A673 (cell line): ENCODE measurements around the gene ANO2. TPM values are rescaled to one million over a fixed set of nuclear protein-coding genes. Genes with fewer than 3 reads are reported as not detected.

ENCODE experiments used
- BruUV-seq: library from RNA; stranded (reverse); fragments of 400-500 nt; replicated peaks from 2 replicates; lab custom pipeline; 2021; lab: Mats Ljungman, UMichigan
- CTCF ChIA-PET: fragments of 300-600 bp; sonication (Branson Sonifier 250); formaldehyde crosslinking; loops from one replicate; lab custom pipeline; 2022; ENCODE audit warnings: antibody characterized with exemption; lab: Charles Lee
- POLR2A ChIA-PET: fragments of 300-600 bp; sonication (Branson Sonifier 250); formaldehyde crosslinking; loops from one replicate; lab custom pipeline; 2022; ENCODE audit warnings: antibody characterized with exemption; ENCODE audit not compliant: low non-redundant PET; lab: Charles Lee
- DNase-seq: peaks from one replicate; pipeline ENCODE4 v3.0.0-alpha.2; 2015; ENCODE audit warnings: low spot score
- H3K27ac ChIP-seq: fragments of 200-600 bp; sonication (generic); 2 replicates; pipeline ENCODE4 v1.5.1; 2016; ENCODE audit warnings: mixed run types, low read depth, mild to moderate bottlenecking, mixed read lengths, antibody characterized with exemption, low read length; ENCODE audit not compliant: poor library complexity, severe bottlenecking
- H3K27me3 ChIP-seq: fragments of 200-600 bp; sonication (generic); replicated peaks from 2 replicates; pipeline ENCODE4 v1.6.1; 2017; ENCODE audit warnings: mixed run types, low read depth, mild to moderate bottlenecking, mixed read lengths, antibody characterized with exemption, low read length; ENCODE audit not compliant: insufficient read depth, poor library complexity
- H3K36me3 ChIP-seq: fragments of 200-600 bp; sonication (generic); 2 replicates; pipeline ENCODE4 v1.6.1; 2016; ENCODE audit warnings: mixed run types, mild to moderate bottlenecking, mixed read lengths, antibody characterized with exemption, low read length; ENCODE audit not compliant: insufficient read depth, poor library complexity, severe bottlenecking
- H3K4me1 ChIP-seq: fragments of 200-600 bp; sonication (generic); 2 replicates; pipeline ENCODE4 v1.6.1; 2017; ENCODE audit warnings: mixed run types, mild to moderate bottlenecking, mixed read lengths, antibody characterized with exemption, low read length; ENCODE audit not compliant: insufficient read depth, poor library complexity, severe bottlenecking
- H3K4me3 ChIP-seq: fragments of 200-600 bp; sonication (generic); 2 replicates; pipeline ENCODE4 v1.5.1; 2016; ENCODE audit warnings: low read depth, mixed run types, mild to moderate bottlenecking, mixed read lengths, low read length; ENCODE audit not compliant: poor library complexity, severe bottlenecking
- H3K9me3 ChIP-seq: fragments of 200-600 bp; sonication (generic); 2 replicates; pipeline ENCODE4 v1.6.1; 2016; ENCODE audit warnings: mixed run types, low read depth, mild to moderate bottlenecking, mixed read lengths, antibody characterized with exemption, low read length; ENCODE audit not compliant: poor library complexity, severe bottlenecking
- CTCF ChIP-seq: fragments of 300-800, 200-600 bp; sonication (generic); conservative IDR thresholded peaks from 2 replicates; pipeline ENCODE4 v1.5.1; 2017; ENCODE audit warnings: low read depth, mild to moderate bottlenecking, antibody characterized with exemption, low read length, moderate library complexity, mixed read lengths
- EZH2 ChIP-seq: fragments of 200-600 bp; sonication (generic); IDR thresholded peaks from 2 replicates; pipeline ENCODE4 v1.6.1; 2017; ENCODE audit warnings: borderline replicate concordance, low read depth, mild to moderate bottlenecking, mixed read lengths, antibody characterized with exemption, low read length; ENCODE audit not compliant: poor library complexity, severe bottlenecking
- intact Hi-C: fragments of 100-400 bp; cut with micrococcal nuclease; formaldehyde crosslinking; loops from one replicate; pipeline ENCODE4 v1.10.0; 2022; ENCODE audit not compliant: unreplicated experiment
- total RNA-seq: library from RNA; stranded (reverse); gene quantifications from 2 replicates; pipeline ENCODE4 v1.2.3, GENCODE V29; 2021

The ANO2 gene
- total RNA-seq, 1 experiment from 2014 or later: not detected

- Histone ChIP-seq H3K27me3 (peaks cover 66% of the 10 kb centered on the region), H3K4me1 (no peaks in the 10 kb centered on the region), H3K9me3 (no peaks in the 10 kb centered on the region), H3K36me3 (no peaks in the 10 kb centered on the region), H3K4me3 (no peak overlapping the region), H3K27ac (no peak overlapping the region)
- TF ChIP-seq EZH2 (no peak), CTCF (no peak)
- POLR2A ChIA-PET: no interaction called here
- BruUV-seq: no TSS peak
- no peak for DNase-seq
- CTCF ChIA-PET: no interaction called here
- intact Hi-C loops: no loop called here
Measured at GRCh38 chr12:5565933-5566599, 379.0 kb downstream of the ANO2 start.

GRCh38 chr12:5562581-5562980 is 382.5 kb downstream of the ANO2 start:
- POLR2A ChIA-PET: no interaction called here
- no peak for DNase-seq
- CTCF ChIA-PET: no interaction called here
- no TSS peak for BruUV-seq
- no peaks in the 10 kb centered on the region for H3K4me1 ChIP-seq
- H3K9me3 ChIP-seq: no peaks in the 10 kb centered on the region
- no peaks in the 10 kb centered on the region for H3K36me3 ChIP-seq
- H3K27ac ChIP-seq: no peak overlapping the region
- peaks cover 31% of the 10 kb centered on the region for H3K27me3 ChIP-seq
- no peak overlapping the region for H3K4me3 ChIP-seq
- intact Hi-C loops: no loop called here
- TF ChIP-seq CTCF (no peak), EZH2 (no peak)

- intact Hi-C loops: no loop called here
- H3K36me3 ChIP-seq: no peaks in the 10 kb centered on the region
- peaks cover 23% of the 10 kb centered on the region for H3K27me3 ChIP-seq
- POLR2A ChIA-PET: no interaction called here
- H3K4me3 ChIP-seq: no peak overlapping the region
- no peaks in the 10 kb centered on the region for H3K4me1 ChIP-seq
- TF ChIP-seq EZH2 (no peak), CTCF (no peak)
- no peak for DNase-seq
- CTCF ChIA-PET: no interaction called here
- no peak overlapping the region for H3K27ac ChIP-seq
- no peaks in the 10 kb centered on the region for H3K9me3 ChIP-seq
- no TSS peak for BruUV-seq
Measured at GRCh38 chr12:5561846-5562245, 383.2 kb downstream of the ANO2 start.
